Islet of Langerhans (tissue), 1 donor: Measurements from ENCODE around the gene CEBPA.
"Not testable (repeated sequence)": the region's sequence is repeated elsewhere in the genome, so short reads cannot be mapped to it uniquely, and the experiment has no call there.

Experiments
- FAIRE-seq: peaks from one replicate; lab custom pipeline; 2011; peaks lifted over from hg19 to GRCh38; lab: Jason Lieb, UNC

The CEBPA gene

GRCh38 chr19:33300009-33300893, 2.1 kb downstream of the CEBPA start:
- FAIRE-seq: no peak

GRCh38 chr19:33299051-33299688, 3.2 kb downstream of the CEBPA start:
- FAIRE-seq: no peak

DNA sequence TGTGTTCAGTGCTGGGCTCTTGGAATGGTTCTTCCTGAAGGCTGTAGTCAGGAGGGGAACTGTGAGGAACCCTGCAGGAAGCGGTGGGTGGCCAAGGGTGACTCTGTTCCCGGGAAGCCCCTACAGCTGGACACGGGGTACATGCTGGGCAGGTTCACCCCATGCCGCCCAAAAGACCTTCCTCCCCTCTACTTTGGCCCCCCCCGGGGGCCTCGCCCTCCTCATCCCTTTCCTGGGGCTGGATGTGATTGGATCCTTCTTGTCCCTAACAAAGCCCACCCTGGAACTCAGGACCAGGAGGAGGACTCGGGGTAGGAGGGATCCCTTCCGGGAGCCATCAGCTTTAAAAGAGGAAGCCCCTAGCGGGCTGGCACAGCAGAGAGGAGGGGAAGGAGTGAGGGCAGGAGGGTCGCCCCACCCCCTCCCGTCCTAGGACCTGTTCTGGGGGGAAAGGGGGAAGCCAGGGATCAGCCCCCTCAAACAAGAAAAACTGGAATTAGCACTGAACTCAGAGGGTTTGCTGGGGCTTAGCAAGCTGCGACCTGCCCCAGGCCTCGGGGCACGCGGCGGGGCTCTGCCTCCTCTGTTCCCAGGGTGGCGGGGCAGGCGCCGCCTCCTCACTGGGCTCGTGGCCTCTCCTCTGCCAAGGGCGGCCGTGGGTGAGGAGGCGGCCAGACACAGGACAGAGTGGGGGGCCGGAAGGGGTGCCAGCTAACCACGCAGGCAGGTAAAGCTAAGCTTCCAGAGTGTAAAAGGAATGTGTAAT, 4.0 kb downstream of the CEBPA start:
- no peak for FAIRE-seq

DNA sequence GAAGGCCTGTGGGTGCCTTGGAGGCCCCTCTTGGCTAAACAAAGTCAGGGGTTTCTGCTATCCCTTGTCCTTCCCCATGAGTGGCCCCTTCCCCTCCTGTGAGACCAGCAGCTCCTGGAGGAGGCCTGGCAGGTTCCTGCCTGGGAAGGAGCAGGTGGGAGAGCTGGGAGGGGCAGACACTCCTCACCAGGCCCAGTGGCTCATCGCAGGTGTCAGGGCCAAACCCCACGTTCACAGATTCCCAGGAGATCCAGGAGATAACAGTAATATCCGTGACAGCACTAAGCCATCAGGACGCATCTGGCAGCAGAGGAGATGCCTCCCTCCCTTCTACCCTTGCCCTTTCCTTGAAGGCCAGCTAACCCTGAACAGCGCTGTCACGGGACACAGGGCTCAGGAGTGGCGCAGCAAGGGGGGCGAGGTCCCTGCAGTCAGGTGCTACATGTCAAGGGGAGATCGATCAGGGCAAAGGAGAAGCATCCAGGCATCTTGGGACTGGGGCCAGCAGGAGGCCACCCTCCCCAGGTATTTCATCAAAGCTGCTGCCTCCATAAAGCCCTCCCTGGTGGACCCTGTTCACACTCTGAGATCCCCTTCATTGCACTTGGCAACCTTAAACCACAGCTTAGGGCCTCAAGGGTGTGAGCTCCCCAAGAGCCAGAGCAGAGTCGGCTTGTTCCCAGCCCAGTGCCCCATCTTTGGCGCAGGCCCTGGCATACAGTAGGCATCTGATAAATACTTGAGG, 4.8 kb downstream of the CEBPA start:
- FAIRE-seq: no peak

DNA sequence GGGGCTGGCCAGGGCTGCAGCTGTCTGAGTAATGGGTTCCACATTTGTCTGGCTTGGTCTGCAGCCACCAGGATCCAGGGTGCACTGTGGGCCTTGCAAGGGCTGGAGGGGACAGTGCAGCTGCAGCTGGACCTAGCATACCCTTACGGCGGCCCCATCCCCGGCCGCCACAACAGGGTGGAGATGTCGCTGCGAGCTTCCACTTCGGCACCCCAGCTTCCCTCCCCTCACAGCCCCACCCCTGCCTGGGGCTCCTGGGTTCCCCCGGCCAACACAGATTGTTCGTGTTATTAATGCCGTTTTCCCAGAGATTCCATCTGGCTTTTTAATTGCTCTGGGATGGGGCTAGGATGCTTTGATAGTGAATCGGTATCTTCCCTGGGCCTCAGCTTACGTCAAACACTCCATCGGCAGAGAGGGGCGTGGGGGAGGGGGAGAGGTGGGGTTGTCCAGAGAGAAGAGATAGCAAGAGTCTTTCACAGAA, 5.8 kb downstream of the CEBPA start:
- FAIRE-seq: no peak

- no peak for FAIRE-seq
Measured at GRCh38 chr19:33295621-33296487, 6.5 kb downstream of the CEBPA start.

GRCh38 chr19:33295046-33295445, 7.3 kb downstream of the CEBPA start:
- not testable (repeated sequence) for FAIRE-seq

GRCh38 chr19:33294058-33294798, 8.1 kb downstream of the CEBPA start:
- FAIRE-seq: no peak

- FAIRE-seq: peak; percentile 76
Measured at GRCh38 chr19:33293255-33294057, 8.9 kb downstream of the CEBPA start.

GRCh38 chr19:33292595-33293254, 9.6 kb downstream of the CEBPA start:
- FAIRE-seq: no peak

GRCh38 chr19:33291623-33292534, 10.5 kb downstream of the CEBPA start:
- no peak for FAIRE-seq

DNA sequence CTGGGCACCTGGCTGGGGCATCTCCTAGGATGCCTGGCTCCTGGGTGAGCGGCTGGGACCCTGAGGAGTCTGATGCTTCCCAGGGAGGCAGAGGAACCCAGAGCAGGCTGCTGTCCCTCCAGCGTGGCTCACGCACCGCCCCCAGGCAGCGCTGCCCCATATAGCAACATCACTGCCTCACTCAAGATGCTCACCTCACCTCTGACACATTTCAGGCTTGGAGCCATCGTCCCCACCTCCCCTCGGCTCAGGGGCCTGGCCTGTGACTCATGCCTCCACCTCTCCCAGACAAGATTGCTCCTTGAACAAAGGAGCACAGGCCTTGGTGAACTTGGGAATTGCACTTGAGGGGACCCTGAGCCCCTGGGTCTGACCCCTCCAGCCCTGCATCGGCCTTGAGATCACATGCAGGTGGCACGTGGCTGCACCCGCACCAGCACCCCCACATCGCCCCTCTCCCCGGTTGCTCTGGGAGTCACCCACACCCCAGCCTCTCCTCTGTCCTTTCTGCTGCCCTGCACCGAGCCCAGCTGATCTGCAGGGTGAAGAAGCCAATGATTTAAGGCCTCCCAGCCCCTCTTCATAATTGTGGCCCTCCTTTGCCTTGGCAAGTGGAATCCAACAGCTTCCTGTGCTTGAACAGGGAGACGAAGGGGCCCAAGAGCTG, 11.2 kb downstream of the CEBPA start:
- FAIRE-seq: no peak

DNA sequence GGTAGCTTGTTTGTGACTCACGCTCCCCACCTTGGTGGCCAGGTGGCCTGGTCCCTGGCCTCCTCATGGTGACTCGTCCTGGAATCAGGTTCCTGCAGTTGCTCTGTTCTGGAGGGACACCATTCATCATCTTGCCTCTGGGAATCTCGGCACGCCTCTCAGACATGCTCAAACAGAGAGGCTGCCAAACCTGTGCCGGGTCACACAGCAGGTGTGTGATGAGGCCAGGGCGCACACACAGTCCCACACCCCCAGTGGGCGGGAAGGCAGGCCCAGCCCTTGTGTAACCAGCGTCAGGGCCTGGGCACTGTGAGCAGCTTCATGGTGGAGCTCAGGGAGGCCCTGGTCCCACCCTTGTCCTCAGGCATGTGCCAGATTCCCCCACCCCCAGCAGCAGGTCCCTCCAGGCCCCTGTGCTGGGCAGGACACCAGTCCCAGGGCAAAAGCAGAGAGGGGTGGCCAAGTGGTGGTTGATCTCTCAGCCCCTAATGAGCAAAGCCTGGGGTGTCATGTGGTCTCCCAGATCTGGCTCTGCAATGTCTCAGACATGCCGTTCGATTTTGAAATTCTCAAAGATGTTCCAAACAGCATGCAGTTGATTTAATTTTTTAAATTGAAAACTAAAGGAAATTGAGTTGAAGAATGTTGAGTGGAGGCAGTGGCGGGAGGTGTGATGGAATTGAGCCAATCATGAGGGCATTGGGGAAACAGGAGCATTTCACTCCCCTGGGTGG, 12.1 kb downstream of the CEBPA start:
- no peak for FAIRE-seq

DNA sequence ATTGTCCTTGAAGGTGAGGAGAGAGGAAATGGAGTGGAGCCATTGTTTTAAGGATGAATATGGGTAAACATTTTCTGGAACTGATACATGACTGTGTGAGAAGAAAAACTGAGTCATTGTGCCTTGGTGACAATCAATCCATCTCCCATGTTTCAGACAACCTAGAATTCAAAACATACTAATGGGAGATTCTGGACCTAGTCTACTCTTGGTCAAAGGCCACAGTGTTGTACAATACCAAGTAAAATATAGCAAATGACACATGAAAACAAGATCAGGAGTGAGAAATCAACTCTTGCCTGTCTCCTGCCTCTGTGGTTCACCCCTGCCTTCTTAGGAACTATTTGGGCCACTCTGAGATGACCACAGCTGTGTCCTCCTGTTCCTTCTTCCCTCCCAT, 13.1 kb downstream of the CEBPA start:
- FAIRE-seq: no peak

DNA sequence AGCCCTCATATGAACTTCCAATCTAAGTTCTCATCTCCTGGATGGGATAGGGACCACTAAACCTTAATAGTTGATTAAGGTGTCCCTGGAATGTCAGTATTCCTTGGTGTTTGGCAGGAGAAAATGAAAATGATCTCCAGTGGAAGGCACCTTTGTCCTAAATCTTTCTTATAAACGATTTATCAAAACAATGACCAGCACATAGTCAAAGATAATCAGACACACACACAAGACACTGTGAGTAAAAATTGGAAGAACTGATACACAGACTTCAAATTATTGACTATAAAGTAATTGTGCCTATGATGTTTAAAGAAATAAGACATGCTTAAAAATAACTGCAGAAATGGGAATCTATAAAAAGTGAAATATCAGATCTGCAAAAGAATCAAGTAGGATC, 13.7 kb downstream of the CEBPA start:
- FAIRE-seq: no peak

DNA sequence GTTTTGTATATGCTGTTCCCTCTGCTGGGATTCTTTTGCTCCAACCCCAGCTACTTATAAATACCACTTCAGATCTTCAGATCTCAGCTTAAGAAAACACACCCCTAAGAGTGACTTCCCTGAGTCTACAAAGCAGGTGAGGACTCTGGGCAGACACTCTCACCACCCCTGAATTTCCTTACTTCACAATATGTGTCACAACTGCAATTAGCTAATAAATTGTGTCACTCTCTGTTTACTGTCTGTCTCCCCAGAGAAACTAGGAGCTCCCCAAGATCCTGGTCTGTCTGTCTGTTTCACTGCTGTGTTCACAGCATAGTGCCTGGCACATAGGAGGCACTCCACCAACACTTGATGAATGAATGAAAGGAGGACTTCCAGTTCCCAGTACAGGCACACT, 14.4 kb downstream of the CEBPA start:
- no peak for FAIRE-seq

DNA sequence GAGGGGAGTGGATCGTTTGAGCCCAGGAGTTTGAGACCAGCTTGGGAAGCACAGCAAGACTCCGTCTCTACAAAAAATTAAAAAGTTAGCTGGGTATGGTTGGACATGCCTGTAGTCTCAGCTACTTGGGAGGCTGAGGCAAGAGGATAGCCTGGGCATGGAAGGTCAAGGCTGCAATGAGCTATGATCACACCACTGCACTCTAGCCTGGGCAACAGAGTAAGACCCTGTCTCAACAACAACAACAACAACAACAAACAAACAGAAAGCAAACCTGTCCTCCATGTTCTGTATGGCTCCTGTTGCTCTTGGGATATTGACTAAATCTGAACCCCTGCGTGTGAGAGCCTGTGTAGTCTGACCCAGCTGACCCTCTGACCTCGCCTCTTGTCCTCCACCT, 14.9 kb downstream of the CEBPA start:
- FAIRE-seq: no peak
